GM21825 (cell line): Measurements from ENCODE around the gene RNF215.

Source experiments
- ATAC-seq: cut with Tn5 transposase; IDR thresholded peaks from one replicate; pipeline ENCODE4 v1.9.1; 2021; ENCODE audit warnings: mild to moderate bottlenecking, moderate library complexity; ENCODE audit not compliant: unreplicated experiment

The RNF215 gene

GRCh38 chr22:30397656-30398635, 10.7 kb upstream of the RNF215 start:
- no peak for ATAC-seq

GRCh38 chr22:30396871-30397655, 9.9 kb upstream of the RNF215 start, which contains the start of gene SEC14L2:
Gene SEC14L2, plus strand, starts transcription at chr22:30397018. Its CDS starts 99 bp downstream, at chr22:30397117.
- no peak for ATAC-seq

GRCh38 chr22:30393885-30394284, 6.7 kb upstream of the RNF215 start:
- no peak for ATAC-seq

- ATAC-seq, result no peak
Observed at GRCh38 chr22:30393322-30393680, 6.1 kb upstream of the RNF215 start.

GRCh38 chr22:30392661-30393321, 5.6 kb upstream of the RNF215 start:
- ATAC-seq, result no peak

- no peak for ATAC-seq
Observed at GRCh38 chr22:30390974-30391691, 3.9 kb upstream of the RNF215 start.

- no peak for ATAC-seq
Observed at GRCh38 chr22:30386608-30386959, 627 bp downstream of the RNF215 start.

- ATAC-seq, result no peak
Observed at GRCh38 chr22:30385942-30386341, 1.3 kb downstream of the RNF215 start.

GRCh38 chr22:30383061-30383460, 4.2 kb downstream of the RNF215 start:
- ATAC-seq, result no peak

GRCh38 chr22:30382340-30382739, 4.9 kb downstream of the RNF215 start:
- ATAC-seq, result no peak

- no peak for ATAC-seq
Observed at GRCh38 chr22:30381264-30381663, 5.9 kb downstream of the RNF215 start.

- ATAC-seq, result no peak
Observed at GRCh38 chr22:30380011-30380410, 7.2 kb downstream of the RNF215 start.

GRCh38 chr22:30375312-30375849, 11.8 kb downstream of the RNF215 start:
- ATAC-seq, result no peak

- ATAC-seq, result no peak
Observed at GRCh38 chr22:30373331-30374325, 13.6 kb downstream of the RNF215 start.

- ATAC-seq, result no peak
Observed at GRCh38 chr22:30372915-30373314, 14.3 kb downstream of the RNF215 start.

- ATAC-seq, result no peak
Observed at GRCh38 chr22:30371981-30372380, 15.2 kb downstream of the RNF215 start.

- no peak for ATAC-seq
Observed at GRCh38 chr22:30371321-30371720, 15.9 kb downstream of the RNF215 start.

- ATAC-seq, result no peak
Observed at GRCh38 chr22:30370641-30371230, 16.5 kb downstream of the RNF215 start.

GRCh38 chr22:30368420-30368819, 18.8 kb downstream of the RNF215 start:
- no peak for ATAC-seq
